HUDEP-2 (cell line): ENCODE data around the gene SYT13.
A peak's percentile ranks its signal among the peaks of the same experiment; 100 is the strongest.

Source experiments
- DNase-seq, 76 experiments: peaks; one replicate each; lab custom pipeline; 2025; ENCODE audit not compliant: unreplicated experiment in 76 of 76; lab: John Stamatoyannopoulos, UW

SYT13 gene

GRCh38 chr11:45285930-45286632, at the start of gene SYT13:
TSS of gene SYT13 (minus strand) at chr11:45286341. CDS start at chr11:45286207, 134 bp downstream.
- no peak for DNase-seq

- DNase-seq, result no peak
Measured at GRCh38 chr11:45335434-45335833, 49.3 kb upstream of the SYT13 start.

GRCh38 chr11:45334836-45335235, 48.7 kb upstream of the SYT13 start:
- DNase-seq, result no peak

- no peak for DNase-seq
Measured at GRCh38 chr11:45334410-45334809, 48.3 kb upstream of the SYT13 start.

GRCh38 chr11:45333001-45333971, 47.1 kb upstream of the SYT13 start:
- peak in 1 of 76 experiments; percentile 19 for DNase-seq

GRCh38 chr11:45332276-45332934, 46.3 kb upstream of the SYT13 start:
- peak in 17 of 76 experiments; percentile 1 to 27 (median 11) for DNase-seq

- DNase-seq, result no peak
Measured at GRCh38 chr11:45331839-45332238, 45.7 kb upstream of the SYT13 start.

- no peak for DNase-seq
Measured at GRCh38 chr11:45328726-45329125, 42.6 kb upstream of the SYT13 start.

- DNase-seq, result no peak
Measured at GRCh38 chr11:45324459-45324858, 38.3 kb upstream of the SYT13 start.

GRCh38 chr11:45323601-45324249, 37.6 kb upstream of the SYT13 start:
- DNase-seq, result no peak

- DNase-seq, result no peak
Measured at GRCh38 chr11:45322891-45323600, 36.9 kb upstream of the SYT13 start.

- DNase-seq, result no peak
Measured at GRCh38 chr11:45322111-45322705, 36.1 kb upstream of the SYT13 start.

GRCh38 chr11:45321669-45322068, 35.5 kb upstream of the SYT13 start:
- DNase-seq, result no peak

GRCh38 chr11:45321031-45321595, 35.0 kb upstream of the SYT13 start:
- no peak for DNase-seq

GRCh38 chr11:45320371-45320770, 34.2 kb upstream of the SYT13 start:
- peak in 1 of 76 experiments; percentile 8 for DNase-seq

GRCh38 chr11:45319077-45319476, 32.9 kb upstream of the SYT13 start:
- no peak for DNase-seq

- no peak for DNase-seq
Measured at GRCh38 chr11:45318516-45318915, 32.4 kb upstream of the SYT13 start.

- no peak for DNase-seq
Measured at GRCh38 chr11:45316258-45316657, 30.1 kb upstream of the SYT13 start.

- DNase-seq, result no peak
Measured at GRCh38 chr11:45314900-45315299, 28.8 kb upstream of the SYT13 start.
